ENCODE data around the gene HSCB. TPM values are rescaled to one million over a fixed set of nuclear protein-coding genes. Genes with fewer than 3 reads are reported as not detected.

HSCB gene
- total RNA-seq, 1 donor from 2014 or later, result 15.3 TPM

DNA sequence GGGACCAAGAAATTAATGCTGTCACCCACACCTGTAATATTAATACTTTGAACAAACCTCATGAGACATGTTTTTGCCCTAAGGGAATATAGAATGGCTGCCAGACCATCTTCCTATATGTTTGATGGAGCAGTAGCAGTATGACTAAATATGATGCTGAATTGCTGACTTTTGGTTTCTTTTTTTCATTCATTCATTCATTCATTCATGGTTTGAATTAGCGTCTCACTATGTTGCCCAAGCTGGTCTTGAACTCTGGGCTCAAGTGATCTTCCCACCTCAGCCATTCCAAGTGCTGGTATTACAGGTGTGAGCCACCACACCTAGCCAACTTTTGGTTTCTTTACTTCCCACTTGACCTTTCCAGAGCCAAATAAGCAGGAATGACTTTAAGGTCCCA, 38.5 kb downstream of the HSCB start:
- Mint-ChIP-seq H3K36me3 (ENCODE audit: insufficient read depth) (peaks cover 32% of the 10 kb centered on the region), H3K4me3 (ENCODE audit: low read depth) (no peak overlapping the region), H3K9me3 (ENCODE audit: low read depth) (no peaks in the 10 kb centered on the region), H3K27ac (no peak overlapping the region), H3K4me1 (ENCODE audit: low read depth) (peaks cover 22% of the 10 kb centered on the region), H3K27me3 (no peaks in the 10 kb centered on the region)
- no peak for DNase-seq (ENCODE audit: low spot score, unreplicated experiment)
- TF ChIP-seq, protein P1, sequence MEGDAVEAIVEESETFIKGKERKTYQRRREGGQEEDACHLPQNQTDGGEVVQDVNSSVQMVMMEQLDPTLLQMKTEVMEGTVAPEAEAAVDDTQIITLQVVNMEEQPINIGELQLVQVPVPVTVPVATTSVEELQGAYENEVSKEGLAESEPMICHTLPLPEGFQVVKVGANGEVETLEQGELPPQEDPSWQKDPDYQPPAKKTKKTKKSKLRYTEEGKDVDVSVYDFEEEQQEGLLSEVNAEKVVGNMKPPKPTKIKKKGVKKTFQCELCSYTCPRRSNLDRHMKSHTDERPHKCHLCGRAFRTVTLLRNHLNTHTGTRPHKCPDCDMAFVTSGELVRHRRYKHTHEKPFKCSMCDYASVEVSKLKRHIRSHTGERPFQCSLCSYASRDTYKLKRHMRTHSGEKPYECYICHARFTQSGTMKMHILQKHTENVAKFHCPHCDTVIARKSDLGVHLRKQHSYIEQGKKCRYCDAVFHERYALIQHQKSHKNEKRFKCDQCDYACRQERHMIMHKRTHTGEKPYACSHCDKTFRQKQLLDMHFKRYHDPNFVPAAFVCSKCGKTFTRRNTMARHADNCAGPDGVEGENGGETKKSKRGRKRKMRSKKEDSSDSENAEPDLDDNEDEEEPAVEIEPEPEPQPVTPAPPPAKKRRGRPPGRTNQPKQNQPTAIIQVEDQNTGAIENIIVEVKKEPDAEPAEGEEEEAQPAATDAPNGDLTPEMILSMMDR (IDR thresholded peaks at IDR 0.05; ENCODE audit: unreplicated experiment), result no peak

DNA sequence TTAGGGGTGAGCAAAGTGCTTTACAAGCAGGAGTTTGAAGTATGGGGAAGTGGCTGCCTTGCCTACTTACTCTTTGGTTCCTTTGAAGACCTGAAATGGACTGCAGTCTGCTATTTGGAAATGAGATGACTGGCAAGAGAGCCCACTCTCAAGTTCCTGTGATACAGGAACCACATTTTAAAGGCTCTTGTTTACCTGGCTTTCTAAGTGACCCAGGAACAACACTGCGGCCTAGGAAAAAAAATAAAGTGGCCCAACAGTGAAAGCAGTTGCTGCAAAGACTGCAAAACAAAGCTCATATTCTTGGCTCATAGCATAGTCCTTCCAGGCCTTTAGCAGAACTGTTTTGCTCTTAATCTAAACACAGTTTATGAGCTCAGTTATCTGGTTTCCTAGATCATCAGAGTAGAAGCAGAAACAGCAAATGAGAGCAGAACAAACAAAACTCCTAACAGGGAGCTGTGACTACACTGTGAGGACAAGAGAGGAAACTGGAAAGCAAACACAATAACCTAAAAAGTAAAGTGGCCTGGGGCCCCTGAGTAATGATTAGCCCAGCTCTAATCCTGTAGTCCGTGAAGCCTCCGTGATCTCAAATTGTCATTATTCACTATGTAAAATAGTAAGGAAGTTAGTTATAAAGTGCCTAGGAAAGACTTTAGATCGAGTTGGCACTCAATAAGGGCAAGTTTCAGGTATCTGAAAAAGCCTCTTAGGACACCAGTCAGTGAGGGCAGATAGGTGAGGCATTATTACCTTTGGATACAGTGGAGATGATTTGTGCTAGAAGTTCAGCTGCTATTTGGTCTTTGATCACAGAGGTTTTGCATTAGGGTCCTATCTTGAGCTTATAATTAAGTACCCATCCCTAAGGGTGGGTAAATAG, 42.2 kb downstream of the HSCB start:
- no peak for DNase-seq (ENCODE audit: low spot score, unreplicated experiment)
- TF ChIP-seq, protein P1 (IDR thresholded peaks at IDR 0.05; ENCODE audit: unreplicated experiment), result no peak
- Mint-ChIP-seq H3K27ac (peak overlapping the region; percentile 94), H3K4me3 (ENCODE audit: low read depth) (peak overlapping the region; percentile 33), H3K27me3 (no peaks in the 10 kb centered on the region), H3K36me3 (ENCODE audit: insufficient read depth) (peaks cover 37% of the 10 kb centered on the region), H3K9me3 (ENCODE audit: low read depth) (no peaks in the 10 kb centered on the region), H3K4me1 (ENCODE audit: low read depth) (peaks cover 25% of the 10 kb centered on the region)

DNA sequence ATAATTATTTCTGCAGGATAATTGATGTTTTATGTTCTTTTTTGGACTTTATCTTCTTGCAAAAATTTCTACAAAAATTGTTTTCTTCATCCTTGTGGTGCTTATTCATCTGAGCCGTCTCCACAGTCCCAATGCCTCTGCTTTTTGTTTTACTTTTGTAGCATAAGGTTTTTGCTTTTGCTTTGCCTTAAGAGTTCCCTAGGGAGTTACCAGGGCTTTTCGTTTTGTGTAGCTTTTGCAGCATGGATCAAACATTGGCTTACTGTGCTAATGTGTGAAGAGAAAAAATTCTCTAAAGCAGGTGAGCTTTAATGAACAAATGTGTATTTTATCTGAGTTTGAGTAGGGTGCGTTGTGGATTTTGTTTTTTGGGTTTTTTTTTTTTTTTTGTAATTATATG, 46.8 kb downstream of the HSCB start:
- H3K27me3 Mint-ChIP-seq, result no peaks in the 10 kb centered on the region
- DNase-seq (ENCODE audit: low spot score, unreplicated experiment), result no peak
- no peak overlapping the region for H3K4me3 Mint-ChIP-seq (ENCODE audit: low read depth)
- H3K9me3 Mint-ChIP-seq (ENCODE audit: low read depth), result no peaks in the 10 kb centered on the region
- H3K4me1 Mint-ChIP-seq (ENCODE audit: low read depth), result peaks cover 16% of the 10 kb centered on the region
- TF ChIP-seq, protein P1 (IDR thresholded peaks at IDR 0.05; ENCODE audit: unreplicated experiment), result no peak
- no peak overlapping the region for H3K27ac Mint-ChIP-seq
- H3K36me3 Mint-ChIP-seq (ENCODE audit: insufficient read depth), result peaks cover 23% of the 10 kb centered on the region

DNA sequence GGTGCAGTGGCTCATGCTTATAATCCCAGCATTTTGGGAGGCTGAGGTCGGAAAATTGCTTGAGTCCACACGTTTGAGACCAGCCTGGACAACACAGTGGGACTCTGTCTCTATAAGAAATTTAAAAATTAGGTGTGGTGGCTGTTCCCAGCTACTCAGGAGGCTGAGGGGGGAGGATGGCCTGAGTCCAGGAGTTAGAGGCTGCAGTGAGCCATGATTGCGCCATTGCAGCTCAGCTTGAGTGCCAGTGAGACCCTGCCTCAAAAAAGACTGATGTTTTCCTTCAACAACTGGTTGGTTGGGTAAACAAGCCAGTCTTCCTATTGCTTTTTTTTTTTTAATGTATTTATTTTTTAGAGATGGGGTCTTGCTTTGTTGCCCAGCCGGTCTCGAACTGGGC, 49.3 kb downstream of the HSCB start:
- Mint-ChIP-seq H3K27ac (no peak overlapping the region), H3K9me3 (ENCODE audit: low read depth) (no peaks in the 10 kb centered on the region), H3K4me3 (ENCODE audit: low read depth) (no peak overlapping the region), H3K27me3 (no peaks in the 10 kb centered on the region), H3K36me3 (ENCODE audit: insufficient read depth) (peaks cover 24% of the 10 kb centered on the region), H3K4me1 (ENCODE audit: low read depth) (peaks cover 7% of the 10 kb centered on the region)
- DNase-seq (ENCODE audit: low spot score, unreplicated experiment), result no peak
- TF ChIP-seq, protein P1 (IDR thresholded peaks at IDR 0.05; ENCODE audit: unreplicated experiment), result no peak

DNA sequence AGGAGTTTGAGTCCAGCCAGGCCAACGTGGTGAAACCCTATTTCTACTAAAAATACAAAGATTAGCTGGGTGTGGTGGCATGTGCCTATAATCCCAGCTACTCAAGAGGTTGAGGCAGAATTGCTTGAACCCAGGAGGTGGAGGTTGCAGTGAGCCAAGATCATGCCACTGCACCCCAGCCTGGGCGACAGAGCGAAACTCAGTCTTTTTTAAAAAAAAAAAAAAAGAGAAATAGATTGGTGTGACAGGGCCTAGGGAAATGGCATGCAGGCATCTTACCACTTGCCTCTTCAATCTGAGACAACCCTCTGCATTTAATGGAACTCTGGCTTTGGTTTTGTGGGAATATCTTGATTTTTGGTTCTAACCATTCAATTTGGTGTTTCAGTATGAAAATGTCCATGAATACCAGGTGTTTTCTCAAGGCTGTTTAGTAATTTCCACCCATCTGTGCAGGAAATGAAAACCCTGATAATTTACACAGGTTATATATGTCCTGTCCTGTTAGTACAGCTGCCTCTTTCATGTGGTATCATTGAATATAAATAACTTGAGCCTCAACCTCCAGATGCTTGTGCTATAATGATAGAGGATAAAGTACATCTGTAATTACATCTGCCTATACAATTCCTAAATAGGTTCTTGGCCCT, 50.1 kb downstream of the HSCB start:
- TF ChIP-seq, protein P1 (IDR thresholded peaks at IDR 0.05; ENCODE audit: unreplicated experiment), result no peak
- H3K27ac Mint-ChIP-seq, result no peak overlapping the region

More for the DNA sequence above, 50.1 kb downstream of the HSCB start:
- Mint-ChIP-seq H3K27me3 (no peaks in the 10 kb centered on the region), H3K9me3 (ENCODE audit: low read depth) (no peaks in the 10 kb centered on the region), H3K4me3 (ENCODE audit: low read depth) (no peak overlapping the region), H3K36me3 (ENCODE audit: insufficient read depth) (peaks cover 27% of the 10 kb centered on the region), H3K4me1 (ENCODE audit: low read depth) (peaks cover 9% of the 10 kb centered on the region)
- no peak for DNase-seq (ENCODE audit: low spot score, unreplicated experiment)

All from progenitor cell of endocrine pancreas (in vitro differentiated cells).